Measurements from ENCODE around the gene NT5C2. TPM values are rescaled to one million over a fixed set of nuclear protein-coding genes. Genes with fewer than 3 reads are reported as not detected.

Gene NT5C2
- total RNA-seq, 1 donor from 2014 or later = 78.3 TPM

DNA sequence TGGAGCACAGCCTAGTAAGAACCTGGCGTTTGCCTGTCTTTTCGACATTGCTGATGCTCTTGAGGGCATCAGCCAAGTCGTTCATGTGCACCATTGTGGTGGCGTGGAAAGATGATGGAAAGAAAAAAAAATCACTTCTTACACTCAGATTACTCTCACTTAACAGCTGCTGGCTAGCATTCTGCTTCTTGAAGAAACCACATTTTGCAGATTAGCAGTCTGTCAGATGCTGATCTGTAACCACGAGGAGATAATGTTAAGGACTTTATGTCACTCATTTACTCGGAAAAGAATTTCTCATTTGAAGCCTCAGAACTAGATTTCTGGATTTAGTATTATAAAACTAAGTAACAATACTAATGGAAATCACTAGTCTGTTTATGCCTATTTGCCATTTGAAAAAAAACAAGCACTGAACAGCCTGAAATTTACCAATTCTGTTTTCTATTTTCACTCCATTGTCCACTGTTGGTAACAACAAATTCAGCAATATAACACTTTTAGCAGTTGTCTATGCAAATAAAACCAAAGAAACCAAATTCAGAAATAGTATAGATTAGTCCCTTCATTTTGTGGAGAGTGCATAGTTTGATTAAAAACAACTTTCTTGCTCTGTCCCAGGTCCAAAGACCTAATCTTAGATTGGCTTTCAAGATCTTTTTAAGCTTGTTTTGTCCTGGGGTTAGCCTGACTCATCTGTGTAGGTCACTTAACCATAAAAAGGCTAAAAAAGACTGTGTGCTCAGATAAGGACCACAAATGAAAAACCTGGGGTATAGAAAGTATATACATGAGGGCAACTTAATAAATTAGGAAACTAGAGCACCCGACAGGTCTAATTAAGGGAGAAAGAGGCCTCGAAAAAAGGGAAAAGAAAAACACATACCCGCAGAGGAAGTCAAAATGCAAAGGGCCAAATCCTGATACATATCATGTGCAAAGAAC is 67.5 kb downstream of the NT5C2 start:
- intact Hi-C loops (cut with micrococcal nuclease) = no loop called here

DNA sequence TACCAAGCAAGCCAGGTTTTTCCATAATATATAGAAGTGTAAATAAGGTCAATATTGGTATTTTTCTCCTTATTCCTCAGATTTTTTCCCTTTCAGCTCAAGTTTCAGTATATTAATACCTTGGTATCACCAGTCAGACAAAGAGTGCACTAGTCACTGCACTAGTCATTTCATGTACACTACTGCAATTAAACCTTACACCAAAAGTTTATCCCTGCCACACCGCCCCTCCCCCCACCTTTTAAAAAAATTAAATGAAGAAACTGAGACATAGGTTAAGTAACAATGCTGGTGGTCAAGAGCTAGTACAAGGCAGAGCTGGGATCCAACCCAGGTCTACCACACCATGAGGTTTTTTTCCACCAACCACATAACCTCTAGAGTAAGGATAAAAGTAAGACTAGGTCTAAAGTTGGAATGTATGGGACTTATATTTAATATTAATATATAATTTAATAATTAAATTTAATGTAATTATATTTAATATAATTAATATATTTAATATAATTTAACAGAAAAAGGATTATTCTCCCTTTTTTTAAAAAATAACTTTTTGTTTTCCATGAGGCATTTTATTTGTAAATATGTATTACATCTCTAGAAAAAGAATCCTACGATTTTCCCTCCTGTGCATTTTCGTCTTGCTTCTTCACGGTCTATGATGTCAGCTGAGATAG is 68.5 kb downstream of the NT5C2 start:
- intact Hi-C loops (cut with micrococcal nuclease) = no loop called here

GRCh38 chr10:103123282-103124024 is 69.6 kb downstream of the NT5C2 start:
- intact Hi-C loops (cut with micrococcal nuclease) = no loop called here

- intact Hi-C loops (cut with micrococcal nuclease) = no loop called here
Observed at GRCh38 chr10:103120977-103121735, 71.9 kb downstream of the NT5C2 start.

DNA sequence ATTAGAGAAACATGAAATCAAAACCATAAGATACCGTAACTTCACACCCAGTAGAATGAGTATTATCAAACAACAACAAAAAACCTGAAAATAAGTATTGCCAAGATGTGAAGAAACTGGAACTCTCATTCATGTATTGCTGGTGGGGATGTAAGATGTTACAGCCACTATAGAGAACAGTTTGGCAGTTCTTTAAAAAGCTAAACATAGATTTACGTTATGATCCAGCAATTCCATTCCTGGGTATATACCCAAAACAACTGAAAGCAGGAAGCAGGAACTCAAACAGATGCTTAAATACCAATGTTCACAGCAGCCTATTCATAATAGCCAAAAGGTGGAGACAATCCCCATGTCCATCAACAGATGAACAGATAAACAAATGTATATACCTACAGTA is 72.5 kb downstream of the NT5C2 start:
- intact Hi-C loops (cut with micrococcal nuclease) = no loop called here

DNA sequence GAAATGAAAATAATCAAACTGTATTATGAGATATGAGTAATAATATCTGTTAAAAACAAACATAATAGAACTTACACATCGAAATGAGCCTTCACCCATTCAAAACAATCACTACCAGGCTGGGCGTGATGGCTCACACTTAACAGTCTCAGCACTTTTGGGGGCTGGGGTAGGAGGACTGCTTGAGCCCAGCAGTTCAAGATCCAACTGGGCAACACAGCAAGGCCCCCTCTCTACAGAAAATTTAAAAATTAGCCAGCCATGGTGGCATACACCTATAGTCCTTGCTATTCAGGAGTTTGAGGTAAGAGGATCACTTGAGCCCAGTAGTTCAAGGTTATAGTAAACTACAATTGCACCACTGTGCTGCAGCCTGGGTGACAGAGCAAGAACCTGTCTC is 75.8 kb downstream of the NT5C2 start:
- intact Hi-C loops (cut with micrococcal nuclease) = no loop called here

- intact Hi-C loops (cut with micrococcal nuclease) = no loop called here
Observed at GRCh38 chr10:103114876-103115275, 78.2 kb downstream of the NT5C2 start.

DNA sequence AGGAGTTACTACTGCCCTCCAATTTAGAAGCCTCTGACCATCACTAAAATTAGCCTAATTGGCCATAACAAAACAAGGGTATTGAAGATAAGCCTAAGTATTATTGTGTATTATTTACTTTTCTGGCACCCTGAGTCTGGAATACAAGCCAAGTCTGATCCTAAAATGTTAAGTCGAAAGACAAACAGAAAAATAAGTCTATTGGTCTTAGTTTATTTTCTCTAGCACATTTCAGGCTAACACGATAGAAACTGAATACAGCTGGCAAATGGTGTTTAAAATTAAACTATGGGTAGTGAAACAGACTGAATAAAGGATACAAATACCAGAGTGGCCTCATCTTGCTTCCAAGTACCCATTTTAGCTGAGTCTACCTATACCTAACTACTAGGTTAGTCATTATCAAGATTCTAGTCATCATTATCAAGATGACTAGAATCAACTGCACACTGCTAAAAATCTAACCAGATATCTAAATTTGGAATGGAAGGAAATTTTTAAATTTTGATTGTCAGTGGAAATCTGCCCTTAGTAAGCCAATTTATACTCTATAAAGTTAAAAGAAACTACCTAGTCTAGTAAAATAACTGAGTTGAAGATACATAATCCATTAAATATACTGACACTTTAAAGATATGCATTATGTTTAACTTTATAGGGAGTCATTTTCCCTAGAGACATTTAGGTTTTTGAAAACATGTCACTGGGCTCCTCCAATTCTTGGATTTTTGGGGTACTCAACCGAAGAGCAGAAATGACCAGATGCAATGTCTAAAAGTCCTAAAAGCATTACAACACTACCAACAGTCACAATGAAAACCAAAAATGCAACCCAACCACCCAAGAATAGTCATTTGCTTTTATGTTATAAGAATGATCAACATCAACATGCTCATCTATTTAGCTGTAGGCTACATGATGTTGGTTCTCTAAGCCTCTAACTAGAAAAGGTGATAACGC is 80.9 kb downstream of the NT5C2 start:
- intact Hi-C loops (cut with micrococcal nuclease) = no loop called here

- intact Hi-C loops (cut with micrococcal nuclease) = no loop called here
Observed at GRCh38 chr10:103111031-103111917, 81.8 kb downstream of the NT5C2 start.

- intact Hi-C loops (cut with micrococcal nuclease) = no loop called here
Observed at GRCh38 chr10:103110407-103110806, 82.7 kb downstream of the NT5C2 start.

DNA sequence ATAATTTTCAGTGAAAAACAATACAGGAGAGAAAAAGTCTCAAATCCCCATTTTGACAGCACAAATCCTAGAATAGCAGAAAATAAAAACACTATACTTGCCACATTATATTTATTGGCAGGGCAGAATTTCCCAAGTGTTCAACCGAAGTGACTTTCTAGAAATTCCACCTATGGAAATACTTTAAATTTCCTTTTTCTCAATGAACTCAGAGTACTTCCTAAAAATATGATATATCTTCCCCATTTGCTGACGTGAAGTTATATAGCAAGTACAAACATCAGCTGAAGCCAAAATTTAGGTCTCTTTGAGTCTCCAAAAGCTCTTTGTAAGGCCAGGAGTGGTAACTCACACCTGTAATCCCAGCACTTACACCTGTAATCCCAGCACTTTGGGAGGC is 83.3 kb downstream of the NT5C2 start:
- intact Hi-C loops (cut with micrococcal nuclease) = no loop called here

GRCh38 chr10:103106539-103106938 is 86.5 kb downstream of the NT5C2 start:
- intact Hi-C loops (cut with micrococcal nuclease) = no loop called here

- intact Hi-C loops (cut with micrococcal nuclease) = no loop called here
Observed at GRCh38 chr10:103105462-103105861, 87.6 kb downstream of the NT5C2 start.

DNA sequence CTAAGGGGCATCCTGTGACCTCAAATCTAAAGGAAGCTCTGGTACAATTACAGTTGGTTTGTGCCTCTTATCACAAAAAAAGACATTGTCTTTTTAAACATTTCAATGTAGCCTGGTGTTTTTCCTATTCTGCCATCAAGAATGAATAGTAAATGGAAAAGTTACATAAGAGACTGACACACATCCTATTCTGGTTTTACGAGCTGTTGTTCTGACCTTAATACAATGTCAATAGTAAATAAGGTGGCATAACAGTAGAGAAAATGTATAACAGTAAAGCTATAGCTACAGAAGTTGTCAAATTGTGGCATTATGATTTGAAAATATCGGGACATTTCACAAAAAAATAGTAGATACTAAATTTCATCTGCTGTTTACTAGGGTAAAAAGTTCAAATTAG is 88.4 kb downstream of the NT5C2 start:
- intact Hi-C loops (cut with micrococcal nuclease) = no loop called here

DNA sequence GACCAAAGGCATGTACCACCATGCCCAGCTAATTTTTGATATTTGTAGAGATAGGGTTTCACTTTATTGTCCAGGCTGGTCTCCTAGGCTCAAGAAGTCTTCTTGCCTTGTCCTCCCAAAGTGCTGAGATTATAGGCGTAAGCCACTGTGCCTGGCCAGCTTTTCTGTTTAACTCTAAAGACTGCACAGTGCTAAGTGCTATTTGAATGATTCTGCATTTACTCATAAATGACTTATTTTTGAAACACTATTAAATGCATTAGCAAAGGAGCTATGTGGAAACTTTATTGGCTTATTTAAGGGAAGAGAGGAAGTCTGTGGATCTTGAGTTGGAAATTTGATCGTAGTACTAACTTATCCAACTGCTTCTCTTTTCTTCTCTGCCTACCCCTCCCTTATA is 89.1 kb downstream of the NT5C2 start:
- intact Hi-C loops (cut with micrococcal nuclease) = no loop called here

GRCh38 chr10:103102195-103102594 is 90.9 kb downstream of the NT5C2 start:
- intact Hi-C loops (cut with micrococcal nuclease) = no loop called here

DNA sequence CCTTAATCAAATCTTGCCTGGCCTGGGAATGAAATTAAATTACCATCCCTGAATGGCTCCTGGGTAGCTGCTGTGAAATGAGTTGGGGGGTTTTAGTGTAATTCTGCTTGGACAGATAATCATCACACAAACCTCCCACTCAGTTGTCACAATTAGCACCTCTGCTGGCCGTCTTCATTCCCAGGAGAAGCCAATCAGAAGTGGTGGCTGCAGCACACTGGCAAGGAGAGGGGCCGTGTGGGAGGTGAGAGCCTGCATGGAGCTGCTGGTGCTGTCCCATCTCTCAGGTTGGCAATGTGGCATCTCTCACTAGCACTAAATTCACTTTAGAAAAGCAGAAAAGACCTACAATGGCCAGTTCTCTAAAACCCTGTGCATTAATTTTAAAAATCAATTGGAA is 92.5 kb downstream of the NT5C2 start:
- intact Hi-C loops (cut with micrococcal nuclease) = no loop called here

- intact Hi-C loops (cut with micrococcal nuclease) = no loop called here
Observed at GRCh38 chr10:103098240-103098639, 94.8 kb downstream of the NT5C2 start.

DNA sequence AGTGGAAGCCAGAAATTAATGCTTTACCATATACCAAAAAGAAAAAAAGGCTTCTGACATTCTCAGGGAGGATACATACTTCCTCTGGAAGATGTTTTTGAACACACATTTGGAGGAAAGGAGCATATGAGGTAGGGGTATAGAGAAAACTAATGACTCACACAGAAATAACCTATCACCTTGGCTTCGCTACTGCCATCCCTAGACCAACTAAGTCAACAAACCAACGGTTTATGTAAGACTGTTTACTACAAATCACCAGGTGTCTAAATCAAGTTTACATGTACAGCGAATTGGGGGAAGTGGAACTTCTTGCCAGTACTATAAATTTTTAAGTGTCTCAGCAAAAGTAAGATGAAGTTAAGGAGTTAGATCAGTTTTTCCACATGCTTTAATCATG is 96.9 kb downstream of the NT5C2 start:
- intact Hi-C loops (cut with micrococcal nuclease) = no loop called here
